K562 (cell line): ENCODE results near the gene SCART1. TPM values are rescaled to one million over a fixed set of nuclear protein-coding genes. Genes with fewer than 3 reads are reported as not detected.
"Not testable (repeated sequence)": the region's sequence is repeated elsewhere in the genome, so short reads cannot be mapped to it uniquely, and the experiment has no call there.

Experiments used
- ATAC-seq: fragments of 200-7000 bp; cut with Tn5 transposase; 3 replicates; pipeline ENCODE4 v1.9.1; 2020; ENCODE audit warnings: moderate library complexity
- BruUV-seq: library from RNA; stranded (reverse); fragments of 400-500 nt; replicated peaks from 2 replicates; lab custom pipeline; 2021; lab: Mats Ljungman, UMichigan
- CTCF ChIA-PET: fragments of 300-600 bp; formaldehyde crosslinking; extraction: SDS; loops from one replicate; lab custom pipeline; 2021; ENCODE audit warnings: low intra/inter-chr PET ratio; lab: Yijun Ruan, JAX
- POLR2A ChIA-PET: fragments of 300-600, 350-650 bp; sonication (Branson Sonifier 250); formaldehyde crosslinking; extraction: SDS; loops from one replicate; lab custom pipeline; 2021; ENCODE audit warnings: antibody characterized with exemption, inconsistent platforms; lab: Yijun Ruan, JAX
- DNase-seq, 4 experiments: peaks; one replicate each; pipeline versions ENCODE4 v3.0.0 to v3.0.0-alpha.2; 2011 to 2018; ENCODE audit warnings: low spot score in 3 of 4, mixed read lengths in 3 of 4; ENCODE audit errors: extremely low read depth in 1 of 4
- FAIRE-seq: peaks from 2 replicates; lab custom pipeline; 2011; peaks lifted over from hg19 to GRCh38; lab: Jason Lieb, UNC
- H2AFZ ChIP-seq: 2 replicates; pipeline ENCODE4 v1.6.0; 2011; ENCODE audit warnings: low read depth, low read length, control low read depth, inconsistent platforms
- H3K27ac ChIP-seq: fragments of 200-600 bp; 3 replicates; pipeline ENCODE4 v1.8.0; 2011; ENCODE audit warnings: low read depth, mild to moderate bottlenecking, control low read depth, inconsistent platforms, low read length, moderate library complexity, mixed read lengths; ENCODE audit errors: extremely low read depth
- H3K27me3 ChIP-seq, 2 experiments: fragments of 300-600 bp in 1 of 2; 2 replicates in 1 of 2; 3 replicates in 1 of 2; pipeline versions ENCODE4 v1.6.0 to v1.8.0; 2011; ENCODE audit warnings: inconsistent platforms in 2 of 2, low read length in 2 of 2, mild to moderate bottlenecking in 1 of 2, mixed read lengths in 1 of 2, moderate library complexity in 1 of 2; ENCODE audit not compliant: control insufficient read depth in 2 of 2, insufficient read depth in 2 of 2
- H3K36me3 ChIP-seq: fragments of 300-600 bp; 3 replicates; pipeline ENCODE4 v1.8.0; 2011; ENCODE audit warnings: mild to moderate bottlenecking, low read length, inconsistent platforms; ENCODE audit not compliant: control insufficient read depth, insufficient read depth
- H3K4me1 ChIP-seq, 2 experiments: fragments of 200-600 bp in 1 of 2; replicated peaks in 1 of 2; 2 replicates in 1 of 2; 3 replicates in 1 of 2; pipeline versions ENCODE4 v1.5.1 to v1.8.0; 2011; ENCODE audit warnings: inconsistent platforms in 2 of 2, low read length in 2 of 2, mild to moderate bottlenecking in 1 of 2, mixed read lengths in 1 of 2, moderate library complexity in 1 of 2; ENCODE audit not compliant: control insufficient read depth in 2 of 2, insufficient read depth in 2 of 2
- H3K4me2 ChIP-seq: 2 replicates; pipeline ENCODE4 v1.6.1; 2011; ENCODE audit warnings: low read length, control low read depth, inconsistent platforms, mixed read lengths; ENCODE audit not compliant: insufficient read depth
- H3K4me3 ChIP-seq: fragments of 200-600 bp; sonication (generic), shearing (Covaris generic); 2 replicates; pipeline ENCODE4 v1.5.1; 2016; ENCODE audit warnings: control low read depth, inconsistent platforms
- H3K79me2 ChIP-seq: fragments of 200-600 bp; 3 replicates; pipeline ENCODE4 v1.8.0; 2011; ENCODE audit warnings: low read length, inconsistent platforms; ENCODE audit not compliant: control insufficient read depth, insufficient read depth
- H3K9ac ChIP-seq, 2 experiments: 2 replicates each; pipeline versions ENCODE4 v1.6.0 to v1.6.1; 2011; ENCODE audit warnings: low read depth in 2 of 2, low read length in 2 of 2, control low read depth in 1 of 2, inconsistent platforms in 1 of 2, mild to moderate bottlenecking in 1 of 2, mixed read lengths in 1 of 2; ENCODE audit not compliant: insufficient read depth in 1 of 2
- H3K9me1 ChIP-seq: one replicate; pipeline ENCODE4 v1.6.0; 2011; ENCODE audit warnings: inconsistent platforms, mild to moderate bottlenecking, low read length, moderate library complexity; ENCODE audit not compliant: control insufficient read depth, insufficient read depth
- H3K9me3 ChIP-seq: replicated peaks from 2 replicates; pipeline ENCODE4 v1.5.1; 2011; ENCODE audit warnings: low read depth, low read length, inconsistent platforms; ENCODE audit not compliant: control insufficient read depth, insufficient read depth
- H4K20me1 ChIP-seq: replicated peaks from 2 replicates; pipeline ENCODE4 v1.6.1; 2011; ENCODE audit warnings: low read length, inconsistent platforms, mixed read lengths; ENCODE audit not compliant: control insufficient read depth, insufficient read depth
- CBFA2T2 ChIP-seq: fragments of 450-650 bp; conservative IDR thresholded peaks from 2 replicates; pipeline ENCODE4 v1.6.1; 2017; ENCODE audit warnings: mild to moderate bottlenecking
- EGR1 ChIP-seq: fragments of 450-650 bp; conservative IDR thresholded peaks from 2 replicates; pipeline ENCODE4 v1.6.1; 2017; ENCODE audit warnings: mild to moderate bottlenecking
- GTF2A2 ChIP-seq: IDR thresholded peaks from 2 replicates; pipeline ENCODE4 v1.6.1; 2016; ENCODE audit warnings: mild to moderate bottlenecking, missing genetic modification characterization, missing compliant biosample characterization
- KDM2B ChIP-seq: fragments of 250-450 bp; sonication (Bioruptor Pico); IDR thresholded peaks from 2 replicates; pipeline ENCODE4 v1.8.0; 2021; ENCODE audit warnings: mild to moderate bottlenecking, moderate library complexity
- MXI1 ChIP-seq: IDR thresholded peaks from 2 replicates; pipeline ENCODE4 v1.6.1; 2011; ENCODE audit warnings: low read depth, mild to moderate bottlenecking, improper control_type of control experiment, low read length
- POLR2AphosphoS5 ChIP-seq: IDR thresholded peaks from 2 replicates; pipeline ENCODE4 v1.6.1; 2011; ENCODE audit warnings: mild to moderate bottlenecking, low read depth, low read length, moderate library complexity; ENCODE audit not compliant: control insufficient read depth, insufficient read depth
- RFX7 ChIP-seq: fragments of 250-450 bp; sonication (Bioruptor Pico); IDR thresholded peaks from 2 replicates; pipeline ENCODE4 v1.5.1; 2021; ENCODE audit warnings: mild to moderate bottlenecking
- ZC3H8 ChIP-seq: fragments of 450-650 bp; IDR thresholded peaks from 2 replicates; pipeline ENCODE4 v1.6.1; 2017
- ZNF146 ChIP-seq: IDR thresholded peaks from one replicate; pipeline ENCODE4 v1.6.1; 2018; ENCODE audit warnings: missing compliant biosample characterization; ENCODE audit not compliant: unreplicated experiment
- ZNF644 ChIP-seq: fragments of 200-800 bp; sonication (Bioruptor generic); IDR thresholded peaks from 2 replicates; pipeline ENCODE4 v1.6.1; 2016; ENCODE audit warnings: low read depth, missing genetic modification characterization, missing compliant biosample characterization
- ZNF76 ChIP-seq: fragments of 250-450 bp; sonication (Bioruptor Pico); IDR thresholded peaks from 2 replicates; pipeline ENCODE4 v1.4.0; 2020; ENCODE audit warnings: mild to moderate bottlenecking, moderate library complexity, borderline replicate concordance
- WGBS: fragments of 100-300 bp; shearing (Covaris generic); methylation state at CpG from one replicate; pipeline ENCODE4 v1.1.6; 2016; ENCODE audit warnings: low coverage, mixed read lengths; ENCODE audit not compliant: insufficient coverage; ENCODE audit errors: missing lambda C conversion rate; 5-methylcytosine and 5-hydroxymethylcytosine counted together
- in situ Hi-C: fragments of 300-500 bp; cut with MboI; formaldehyde crosslinking; loops from 4 replicates; pipeline ENCODE4 v1.15.0; 2018; ENCODE audit warnings: inconsistent platforms, mixed read lengths
- intact Hi-C: fragments of 100-400 bp; cut with micrococcal nuclease; formaldehyde crosslinking; loops from 2 replicates; pipeline ENCODE4 v1.14.2; 2022
- polyA plus RNA-seq, 8 experiments: library from polyadenylated mRNA; depleted of rRNA in 4 of 8; stranded (reverse) in 5 of 8; unstranded in 3 of 8; fragments of >200 nt; fragmentation: Nextera tagmentation in 2 of 8; fragmentation: Illumina TruSeq in 1 of 8; extraction: Ambion mirVana in 2 of 8; extraction: Trizol in 1 of 8; gene quantifications; 2 replicates each; pipeline versions ENCODE4 v1.2.1 to v1.2.3, GENCODE V29; 2011 to 2014; ENCODE audit warnings: inconsistent platforms in 1 of 8, missing spikeins in 1 of 8
- total RNA-seq, 7 experiments: library from RNA; depleted of rRNA in 6 of 7; stranded (reverse); fragments of >200 nt in 6 of 7; fragmentation: Illumina TruSeq in 2 of 7; extraction: Trizol in 2 of 7; gene quantifications; 2 replicates each; pipeline versions ENCODE4 v1.2.1 to v1.2.3, GENCODE V29; 2011 to 2021; ENCODE audit warnings: low replicate concordance in 1 of 7

SCART1 gene
- total and polyA plus RNA-seq, 9 of the 15 experiments (the other 6 are each of a cell fraction or from before 2014, with no cell fraction given): 0.18 to 6.5 (median 4.5) TPM

DNA sequence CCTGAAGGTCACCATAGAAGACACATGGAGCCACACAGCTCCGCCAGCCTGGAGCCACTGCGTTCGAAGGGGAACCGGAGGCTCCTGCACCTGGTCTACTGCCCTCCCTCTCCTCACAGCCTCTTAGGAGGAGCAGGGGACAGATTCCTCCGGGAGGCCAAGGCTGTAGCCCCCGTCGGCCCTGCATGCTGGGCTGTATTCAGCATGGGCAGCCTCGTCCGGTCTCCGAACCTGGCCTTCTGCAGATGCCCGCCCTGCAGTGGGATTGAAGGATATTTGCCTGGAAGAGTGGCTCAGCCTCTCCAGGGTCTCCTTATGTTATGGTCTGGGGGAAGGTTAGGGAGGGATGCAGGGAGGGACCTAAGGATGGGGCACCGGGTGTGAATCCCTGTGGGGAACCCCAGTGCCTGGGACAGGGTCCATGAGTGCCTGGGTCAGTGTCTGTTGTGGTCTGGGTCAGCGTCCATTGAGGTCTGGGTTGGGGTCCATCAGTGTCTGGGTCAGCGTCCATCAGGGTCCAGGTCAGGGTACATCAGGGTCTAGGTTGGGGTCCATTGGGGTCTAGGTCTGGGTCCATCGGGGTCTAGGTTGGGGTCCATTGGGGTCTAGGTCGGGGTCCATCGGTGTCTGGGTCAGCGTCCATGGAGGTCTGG lies 13.0 kb upstream of the SCART1 start:
- POLR2A ChIA-PET: no interaction called here
- DNase-seq: no peak
- Histone ChIP-seq H3K9ac (no peak overlapping the region; a peak in 1 of 4 replicates), H3K4me3 (no peak overlapping the region), H3K36me3 (no peaks in the 10 kb centered on the region), H3K9me3 (0 out of 2 replicates have a peak, but pooled peaks cover 2% of the 10 kb centered on the region), H3K4me1 (peaks cover 0 to 10% of the 10 kb centered on the region in 2 experiments; a peak in 1 of 5 replicates), H3K4me2 (no peak overlapping the region), H2AFZ (no peak overlapping the region), H3K9me1 (no peaks in the 10 kb centered on the region), H3K27me3 (peaks cover 0 to 7% of the 10 kb centered on the region in 2 experiments; a peak in 1 of 5 replicates), H3K27ac (no peak overlapping the region), H3K79me2 (no peaks in the 10 kb centered on the region), H4K20me1 (no peaks in the 10 kb centered on the region)
- no TSS peak for BruUV-seq
- TF ChIP-seq GTF2A2: no peak
- no peak for TF ChIP-seq EGR1
- no peak for TF ChIP-seq ZC3H8
- no peak for TF ChIP-seq MXI1
- no peak for TF ChIP-seq ZNF76 (CRISPR knock-in tag)
- TF ChIP-seq CBFA2T2: no peak
- no peak for TF ChIP-seq POLR2AphosphoS5
- no peak for TF ChIP-seq ZNF644
- TF ChIP-seq KDM2B (CRISPR knock-in tag): no peak
- TF ChIP-seq ZNF146 (CRISPR knock-in tag): no peak
- TF ChIP-seq RFX7 (CRISPR knock-in tag): no peak
- WGBS: 25% methylated on average over 13 of the region's 18 CpGs
- ATAC-seq: no peak
- intact Hi-C loops: loop anchor here (5.0 kb wide), 1 partner anchor 113 kb away; no protein-coding TSS in a partner anchor
- in situ Hi-C loops: no loop called here
- CTCF ChIA-PET: no interaction called here
- no peak for FAIRE-seq

- H3K9me3 ChIP-seq, H2AFZ ChIP-seq, DNase-seq, H3K9me1 ChIP-seq, ATAC-seq, H3K9ac ChIP-seq, FAIRE-seq, H3K27me3 ChIP-seq, BruUV-seq, H3K79me2 ChIP-seq, H3K36me3 ChIP-seq, in situ Hi-C loops, H4K20me1 ChIP-seq, H3K4me3 ChIP-seq, H3K27ac ChIP-seq, H3K4me2 ChIP-seq, CTCF ChIA-PET: not testable (repeated sequence)
- intact Hi-C loops: loop anchor here (5.0 kb wide), 1 partner anchor 114 kb away; no protein-coding TSS in a partner anchor
- WGBS: 13% methylated on average over 10 of the region's 21 CpGs
- peaks cover 0 to 12% of the 10 kb centered on the region in 2 experiments; a peak in 1 of 5 replicates for H3K4me1 ChIP-seq
- POLR2A ChIA-PET: interaction anchor here (0.6 kb wide), 2 partner anchors 16 to 30 kb away, joined by 3 read pairs; no protein-coding TSS in a partner anchor
Measured at GRCh38 chr10:133441356-133441755, 12.4 kb upstream of the SCART1 start.
